Measurements from ENCODE around the gene ZSWIM2.
"Not testable (repeated sequence)": the region's sequence is repeated elsewhere in the genome, so short reads cannot be mapped to it uniquely, and the experiment has no call there.

The ZSWIM2 gene

DNA sequence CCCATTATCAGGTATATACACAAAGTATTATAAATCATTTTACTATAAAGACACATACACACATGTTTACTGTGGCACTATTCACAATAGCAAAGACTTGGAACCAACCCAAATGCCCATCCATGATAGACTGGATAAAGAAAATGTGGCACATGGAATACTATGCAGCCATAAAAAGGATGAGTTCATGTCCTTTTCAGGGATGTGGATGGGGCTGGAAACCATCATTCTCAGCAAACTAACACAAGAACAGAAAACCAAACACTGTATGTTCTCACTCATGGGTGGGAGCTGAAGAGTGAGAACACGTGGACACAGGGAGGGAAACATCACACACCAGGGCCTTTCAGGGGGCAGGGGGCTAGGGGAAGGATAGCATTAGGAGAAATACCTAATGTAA is 50.4 kb downstream of the ZSWIM2 start:
- not testable (repeated sequence) for H3K27me3 ChIP-seq (replicated peaks; ENCODE audit: control insufficient read depth, insufficient read depth, low read length, poor library complexity, severe bottlenecking); H3K27ac ChIP-seq (ENCODE audit: insufficient read depth, low read length, poor library complexity, severe bottlenecking); H3K4me1 ChIP-seq (ENCODE audit: control insufficient read depth, insufficient read depth, low read length, poor library complexity, severe bottlenecking); H3K4me3 ChIP-seq (ENCODE audit: insufficient read depth, low read depth, low read length, poor library complexity, severe bottlenecking); H3K36me3 ChIP-seq (ENCODE audit: control insufficient read depth, insufficient read depth, low read length); DNase-seq; H3K9me3 ChIP-seq (ENCODE audit: control insufficient read depth, low read length)

DNA sequence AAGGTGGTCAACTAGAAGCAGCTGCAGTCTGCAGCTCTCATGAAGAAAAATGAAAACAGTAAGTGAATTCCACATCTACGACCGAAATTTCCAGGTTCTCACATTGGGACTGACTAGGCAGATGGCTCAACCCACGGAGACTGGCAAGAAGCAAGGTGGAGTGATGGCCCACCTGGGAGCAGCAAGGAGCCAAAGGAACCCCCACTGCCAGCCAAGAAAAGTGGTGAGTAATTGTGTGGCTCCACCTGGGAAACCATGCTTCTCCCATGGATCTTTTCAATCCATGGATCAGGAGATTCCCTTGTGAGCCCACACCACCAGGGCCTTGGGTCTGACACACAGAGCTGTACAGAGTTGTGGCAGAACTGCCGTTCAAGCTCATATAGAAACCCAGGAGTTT is 64.0 kb downstream of the ZSWIM2 start:
- no peak overlapping the region for H3K27ac ChIP-seq (ENCODE audit: insufficient read depth, low read length, poor library complexity, severe bottlenecking)
- H3K36me3 ChIP-seq (ENCODE audit: control insufficient read depth, insufficient read depth, low read length): no peaks in the 10 kb centered on the region
- no peak overlapping the region for H3K4me3 ChIP-seq (ENCODE audit: insufficient read depth, low read depth, low read length, poor library complexity, severe bottlenecking)
- no peaks in the 10 kb centered on the region for H3K9me3 ChIP-seq (ENCODE audit: control insufficient read depth, low read length)
- no peaks in the 10 kb centered on the region for H3K27me3 ChIP-seq (replicated peaks; ENCODE audit: control insufficient read depth, insufficient read depth, low read length, poor library complexity, severe bottlenecking)
- no peaks in the 10 kb centered on the region for H3K4me1 ChIP-seq (ENCODE audit: control insufficient read depth, insufficient read depth, low read length, poor library complexity, severe bottlenecking)
- DNase-seq: no peak

DNA sequence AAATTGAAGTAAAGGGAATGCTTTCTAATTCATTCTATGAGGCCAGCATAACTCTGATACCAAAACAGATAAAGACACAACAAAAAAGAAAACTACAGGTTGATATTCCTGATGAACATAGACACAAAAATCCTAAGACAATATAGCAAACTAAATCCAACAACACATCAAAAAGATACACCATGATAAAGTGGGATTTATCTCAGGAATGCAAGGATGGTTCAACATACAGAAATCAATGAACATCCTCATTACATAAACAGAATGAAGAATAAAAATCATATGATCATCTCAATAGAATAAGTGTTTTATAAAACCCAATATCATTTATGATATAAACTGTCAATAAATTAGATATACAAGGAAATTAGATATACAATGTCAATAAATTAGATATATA is 65.7 kb downstream of the ZSWIM2 start:
- no peaks in the 10 kb centered on the region for H3K27me3 ChIP-seq (replicated peaks; ENCODE audit: control insufficient read depth, insufficient read depth, low read length, poor library complexity, severe bottlenecking)
- no peak for DNase-seq
- no peak overlapping the region for H3K4me3 ChIP-seq (ENCODE audit: insufficient read depth, low read depth, low read length, poor library complexity, severe bottlenecking)
- H3K9me3 ChIP-seq (ENCODE audit: control insufficient read depth, low read length): no peaks in the 10 kb centered on the region
- H3K36me3 ChIP-seq (ENCODE audit: control insufficient read depth, insufficient read depth, low read length): no peaks in the 10 kb centered on the region
- H3K27ac ChIP-seq (ENCODE audit: insufficient read depth, low read length, poor library complexity, severe bottlenecking): no peak overlapping the region
- H3K4me1 ChIP-seq (ENCODE audit: control insufficient read depth, insufficient read depth, low read length, poor library complexity, severe bottlenecking): no peaks in the 10 kb centered on the region

DNA sequence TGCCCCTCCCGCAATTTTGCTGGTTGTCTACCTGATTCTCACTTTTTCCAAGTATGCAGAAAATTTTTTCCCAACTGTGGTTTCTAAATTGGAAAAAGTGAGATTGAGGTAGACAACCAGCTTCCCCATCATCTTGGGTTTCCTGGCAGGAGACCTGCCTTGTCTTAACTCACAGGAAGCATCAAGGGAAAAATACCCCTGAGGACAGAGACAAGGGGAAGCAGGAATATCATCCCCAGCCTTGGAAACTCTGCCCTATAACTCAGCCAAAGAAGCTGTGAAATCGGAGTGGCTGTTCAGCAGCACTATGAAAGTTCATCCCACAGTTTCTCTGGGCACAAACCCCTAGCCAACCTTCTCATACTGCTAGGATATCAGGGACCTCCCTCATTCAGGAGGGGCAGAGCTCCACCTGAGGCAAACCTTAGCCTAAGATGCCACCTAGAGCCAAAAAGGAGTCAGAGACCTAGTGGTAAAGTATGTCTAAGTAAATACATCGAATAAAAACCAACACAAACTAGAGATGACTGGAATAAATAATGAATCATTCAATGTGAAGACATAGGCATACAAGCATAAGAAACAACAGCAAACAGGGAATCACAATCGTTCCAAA is 68.2 kb downstream of the ZSWIM2 start:
- Histone ChIP-seq H3K9me3 (ENCODE audit: control insufficient read depth, low read length) (no peaks in the 10 kb centered on the region), H3K27me3 (replicated peaks; ENCODE audit: control insufficient read depth, insufficient read depth, low read length, poor library complexity, severe bottlenecking) (no peaks in the 10 kb centered on the region), H3K4me3 (ENCODE audit: insufficient read depth, low read depth, low read length, poor library complexity, severe bottlenecking) (no peak overlapping the region), H3K4me1 (ENCODE audit: control insufficient read depth, insufficient read depth, low read length, poor library complexity, severe bottlenecking) (no peaks in the 10 kb centered on the region), H3K36me3 (ENCODE audit: control insufficient read depth, insufficient read depth, low read length) (no peaks in the 10 kb centered on the region), H3K27ac (ENCODE audit: insufficient read depth, low read length, poor library complexity, severe bottlenecking) (no peak overlapping the region)
- DNase-seq: no peak
